ENCODE data around the gene EIF4G3. TPM values are rescaled to one million over a fixed set of nuclear protein-coding genes. Genes with fewer than 3 reads are reported as not detected.

Gene EIF4G3
- total RNA-seq, 1 experiment from 2014 or later: 72.0 TPM

- no peak overlapping the region for H3K27ac ChIP-seq (ENCODE audit: insufficient read length, low read depth, low read length)
- H3K4me1 Mint-ChIP-seq: no peaks in the 10 kb centered on the region
- H2BK120ac ChIP-seq (ENCODE audit: low read depth, low read length, poor library complexity, severe bottlenecking): no peak overlapping the region
- TF ChIP-seq, protein P1, sequence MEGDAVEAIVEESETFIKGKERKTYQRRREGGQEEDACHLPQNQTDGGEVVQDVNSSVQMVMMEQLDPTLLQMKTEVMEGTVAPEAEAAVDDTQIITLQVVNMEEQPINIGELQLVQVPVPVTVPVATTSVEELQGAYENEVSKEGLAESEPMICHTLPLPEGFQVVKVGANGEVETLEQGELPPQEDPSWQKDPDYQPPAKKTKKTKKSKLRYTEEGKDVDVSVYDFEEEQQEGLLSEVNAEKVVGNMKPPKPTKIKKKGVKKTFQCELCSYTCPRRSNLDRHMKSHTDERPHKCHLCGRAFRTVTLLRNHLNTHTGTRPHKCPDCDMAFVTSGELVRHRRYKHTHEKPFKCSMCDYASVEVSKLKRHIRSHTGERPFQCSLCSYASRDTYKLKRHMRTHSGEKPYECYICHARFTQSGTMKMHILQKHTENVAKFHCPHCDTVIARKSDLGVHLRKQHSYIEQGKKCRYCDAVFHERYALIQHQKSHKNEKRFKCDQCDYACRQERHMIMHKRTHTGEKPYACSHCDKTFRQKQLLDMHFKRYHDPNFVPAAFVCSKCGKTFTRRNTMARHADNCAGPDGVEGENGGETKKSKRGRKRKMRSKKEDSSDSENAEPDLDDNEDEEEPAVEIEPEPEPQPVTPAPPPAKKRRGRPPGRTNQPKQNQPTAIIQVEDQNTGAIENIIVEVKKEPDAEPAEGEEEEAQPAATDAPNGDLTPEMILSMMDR (conservative IDR thresholded peaks at IDR 0.05): no peak
- H2AK5ac ChIP-seq (ENCODE audit: insufficient read length, low read length): no peak overlapping the region
- H3K9ac ChIP-seq (ENCODE audit: extremely low read depth, insufficient read length, low read length): no peak overlapping the region
- H3K4me1 ChIP-seq (ENCODE audit: insufficient read depth, low read length): no peaks in the 10 kb centered on the region
- no peak for DNase-seq
- H3K27me3 Mint-ChIP-seq (ENCODE audit: low read depth): no peaks in the 10 kb centered on the region
- no peak overlapping the region for H3T11ph ChIP-seq (ENCODE audit: low read length)
- no peaks in the 10 kb centered on the region for H3K27me3 ChIP-seq (ENCODE audit: insufficient read depth, low read length)
- no peak overlapping the region for H3K4ac ChIP-seq (ENCODE audit: low read depth, low read length)
- H3K79me1 ChIP-seq (ENCODE audit: insufficient read depth, low read depth, low read length, poor library complexity, severe bottlenecking): no peaks in the 10 kb centered on the region
- no peaks in the 10 kb centered on the region for H3K9me3 ChIP-seq (ENCODE audit: control insufficient read depth, low read depth, low read length)
- no peak overlapping the region for H3K23ac ChIP-seq (ENCODE audit: insufficient read length, low read depth, low read length)
- H3K14ac ChIP-seq (ENCODE audit: insufficient read depth, low read length): no peak overlapping the region
- H4K5ac ChIP-seq (ENCODE audit: insufficient read length, low read depth, low read length): no peak overlapping the region
- no peak overlapping the region for H2AFZ ChIP-seq (ENCODE audit: low read length)
- no peaks in the 10 kb centered on the region for H3K79me2 ChIP-seq (ENCODE audit: insufficient read depth, low read length)
- H3K18ac ChIP-seq (ENCODE audit: insufficient read length, low read depth, low read length): no peak overlapping the region
- H3K27ac Mint-ChIP-seq: no peak overlapping the region
- H3K4me2 ChIP-seq (ENCODE audit: insufficient read depth, insufficient read length, low read length): no peak overlapping the region
- no peaks in the 10 kb centered on the region for H3K9me3 Mint-ChIP-seq
- H3K56ac ChIP-seq (ENCODE audit: insufficient read length, low read depth, low read length): no peak overlapping the region
- H3K36me3 Mint-ChIP-seq (ENCODE audit: insufficient read depth in 1 of 3, low read depth in 3 of 3): peaks cover 3 to 6% (median 3%) of the 10 kb centered on the region in 3 experiments; a peak in 3 of 7 replicates
- no peak overlapping the region for H2BK5ac ChIP-seq (ENCODE audit: insufficient read length, low read length)
- H2BK12ac ChIP-seq (ENCODE audit: insufficient read length, low read depth, low read length): no peak overlapping the region
- H2BK20ac ChIP-seq (ENCODE audit: low read depth, low read length, poor library complexity, severe bottlenecking): no peak overlapping the region
- H2BK15ac ChIP-seq (ENCODE audit: low read depth, low read length): no peak overlapping the region
- no peak overlapping the region for H3K4me3 Mint-ChIP-seq
- H3K23me2 ChIP-seq (ENCODE audit: insufficient read length, low read depth, low read length, poor library complexity, severe bottlenecking): no peaks in the 10 kb centered on the region
- WGBS (ENCODE audit: extremely low coverage, insufficient read length, low lambda C conversion rate): no CpG with 5 or more reads among the region's 2 CpGs
- no peak overlapping the region for H4K8ac ChIP-seq (replicated peaks; ENCODE audit: insufficient read length, low read depth, low read length)
- H4K91ac ChIP-seq (ENCODE audit: insufficient read length, low read depth, low read length): no peak overlapping the region
- no peaks in the 10 kb centered on the region for H4K20me1 ChIP-seq (ENCODE audit: control insufficient read depth, insufficient read depth, insufficient read length)
Observed at GRCh38 chr1:20978413-20978812, 198.3 kb downstream of the EIF4G3 start.
